GM19238 (cell line): ENCODE results near the gene SURF6.
"Not testable (repeated sequence)": the region's sequence is repeated elsewhere in the genome, so short reads cannot be mapped to it uniquely, and the experiment has no call there.

Source experiments
- DNase-seq: peaks from one replicate; pipeline ENCODE4 v3.0.0; 2011; ENCODE audit warnings: low spot score; ENCODE audit not compliant: insufficient read length

SURF6 gene

DNA sequence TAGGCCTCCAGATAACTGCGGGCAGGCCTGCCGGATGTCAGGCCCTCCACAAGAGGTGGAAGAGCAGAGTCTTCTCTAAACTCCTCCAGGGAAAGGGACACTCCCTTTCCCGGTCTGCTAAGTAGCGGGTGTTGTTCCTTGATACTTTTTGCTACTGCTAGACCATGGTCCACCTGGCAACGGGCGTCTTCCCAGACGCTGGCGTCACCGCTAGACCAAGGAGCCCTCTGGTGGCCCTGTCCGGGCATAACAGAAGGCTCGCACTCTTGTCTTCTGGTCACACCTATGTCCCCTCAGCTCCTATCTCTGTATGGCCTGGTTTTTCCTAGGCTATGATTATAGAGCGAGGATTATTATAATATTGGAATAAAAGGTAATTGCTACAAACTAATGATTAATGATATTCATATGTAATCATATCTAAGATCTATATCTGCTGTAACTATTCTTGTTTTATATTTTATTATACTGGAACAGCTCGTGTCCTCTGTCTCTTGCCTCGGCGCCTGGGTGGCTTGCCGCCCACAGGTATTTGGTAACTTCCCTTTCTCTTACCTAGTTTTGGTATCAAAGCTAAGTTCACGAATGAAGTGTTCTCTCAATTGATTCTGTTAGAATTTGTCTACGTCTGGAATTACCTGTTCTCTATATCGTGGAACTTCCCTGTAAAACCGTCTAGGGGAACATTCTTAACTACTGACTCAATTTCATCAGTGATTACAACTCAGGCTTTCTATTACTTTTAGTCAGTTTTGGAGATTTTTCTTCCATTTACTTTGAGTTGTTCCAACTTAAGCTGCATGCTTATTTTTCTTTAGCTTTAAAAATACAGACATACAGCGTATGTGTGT is 6.5 kb downstream of the SURF6 start:
- not testable (repeated sequence) for DNase-seq

GRCh38 chr9:133327834-133328484 is 8.0 kb downstream of the SURF6 start:
- no peak for DNase-seq

DNA sequence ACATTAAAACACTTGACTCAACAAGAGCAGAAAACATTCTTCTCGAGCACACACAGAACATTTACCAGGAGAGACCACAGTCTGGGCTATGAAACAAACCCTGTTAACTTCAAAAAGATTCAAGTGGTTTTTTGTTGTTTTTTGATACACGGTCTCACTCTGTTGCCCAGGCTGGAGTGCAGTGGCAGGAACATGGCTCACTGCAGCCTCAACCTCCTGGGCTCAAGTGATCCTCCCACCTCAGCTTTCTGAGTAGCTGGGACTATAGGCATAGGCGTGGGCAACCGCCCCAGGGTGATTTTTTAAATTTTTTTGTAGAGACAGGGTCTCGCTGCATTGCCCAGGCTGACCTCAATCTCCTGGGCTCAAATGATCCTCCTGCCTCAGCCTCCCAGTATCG is 9.0 kb downstream of the SURF6 start:
- DNase-seq: not testable (repeated sequence)

GRCh38 chr9:133323991-133324703 is 11.8 kb downstream of the SURF6 start:
- no peak for DNase-seq

GRCh38 chr9:133323211-133323610 is 12.8 kb downstream of the SURF6 start:
- DNase-seq: no peak

DNA sequence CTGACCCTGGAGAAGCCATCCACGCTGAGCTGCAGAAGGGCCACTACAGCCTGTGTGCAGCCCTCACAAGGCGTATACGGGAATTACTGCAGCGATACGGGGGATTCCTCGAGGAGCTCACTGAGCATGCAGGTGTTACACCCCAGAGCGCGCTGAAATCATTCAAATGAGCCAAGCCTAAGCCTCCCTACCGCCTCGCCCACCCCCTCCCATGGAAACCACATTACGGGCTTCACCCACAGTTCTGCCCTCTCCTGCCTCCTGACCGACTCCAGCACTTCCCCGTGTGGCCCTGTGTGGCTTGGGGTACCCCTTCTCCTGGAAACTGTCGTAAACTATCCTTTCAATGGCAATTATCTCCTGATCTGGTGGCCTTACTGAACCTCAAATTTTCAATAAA is 13.3 kb downstream of the SURF6 start:
- DNase-seq: no peak

- no peak for DNase-seq
Measured at GRCh38 chr9:133321411-133321935, 14.5 kb downstream of the SURF6 start.

GRCh38 chr9:133320421-133320881 is 15.5 kb downstream of the SURF6 start:
- DNase-seq: no peak

DNA sequence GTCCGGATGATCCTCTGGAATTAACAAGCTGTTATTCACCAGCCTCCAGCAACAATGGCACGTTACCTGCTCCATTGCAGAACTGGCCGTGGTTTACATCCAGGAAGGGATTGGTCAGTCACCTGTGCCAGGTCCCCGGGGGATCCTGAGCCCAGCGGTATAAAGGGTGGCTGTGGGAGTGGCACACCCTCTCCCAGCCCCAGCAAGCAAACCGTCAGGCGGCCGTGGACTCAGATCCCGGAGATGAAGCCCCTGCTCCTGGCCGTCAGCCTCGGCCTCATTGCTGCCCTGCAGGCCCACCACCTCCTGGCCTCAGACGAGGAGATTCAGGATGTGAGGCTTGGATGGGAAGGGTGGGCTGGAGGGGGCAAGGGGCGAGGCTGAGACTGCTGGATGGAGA is 18.4 kb downstream of the SURF6 start:
- DNase-seq: not testable (repeated sequence)

DNA sequence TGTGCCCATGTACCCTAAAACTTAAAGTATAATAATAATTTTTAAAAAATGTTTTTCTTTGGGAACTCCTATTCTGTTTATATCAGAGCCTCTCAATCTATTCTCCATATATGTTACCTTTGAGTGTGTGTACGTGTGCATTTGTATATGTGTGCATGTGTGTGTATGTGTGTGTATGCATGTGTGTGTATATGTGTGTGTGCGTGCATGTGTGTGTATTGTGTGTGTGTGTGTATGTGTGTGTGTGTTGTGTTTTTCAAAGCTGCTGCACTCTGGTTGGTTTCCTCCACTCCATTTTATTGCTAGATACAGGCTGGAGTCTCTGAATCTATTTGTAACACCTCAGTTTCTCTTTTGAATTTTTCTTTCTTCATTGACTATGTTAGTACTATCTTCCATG is 20.0 kb downstream of the SURF6 start:
- no peak for DNase-seq

GRCh38 chr9:133309608-133310007 is 26.4 kb downstream of the SURF6 start:
- DNase-seq: no peak

- DNase-seq: no peak
Measured at GRCh38 chr9:133307301-133307700, 28.7 kb downstream of the SURF6 start.

DNA sequence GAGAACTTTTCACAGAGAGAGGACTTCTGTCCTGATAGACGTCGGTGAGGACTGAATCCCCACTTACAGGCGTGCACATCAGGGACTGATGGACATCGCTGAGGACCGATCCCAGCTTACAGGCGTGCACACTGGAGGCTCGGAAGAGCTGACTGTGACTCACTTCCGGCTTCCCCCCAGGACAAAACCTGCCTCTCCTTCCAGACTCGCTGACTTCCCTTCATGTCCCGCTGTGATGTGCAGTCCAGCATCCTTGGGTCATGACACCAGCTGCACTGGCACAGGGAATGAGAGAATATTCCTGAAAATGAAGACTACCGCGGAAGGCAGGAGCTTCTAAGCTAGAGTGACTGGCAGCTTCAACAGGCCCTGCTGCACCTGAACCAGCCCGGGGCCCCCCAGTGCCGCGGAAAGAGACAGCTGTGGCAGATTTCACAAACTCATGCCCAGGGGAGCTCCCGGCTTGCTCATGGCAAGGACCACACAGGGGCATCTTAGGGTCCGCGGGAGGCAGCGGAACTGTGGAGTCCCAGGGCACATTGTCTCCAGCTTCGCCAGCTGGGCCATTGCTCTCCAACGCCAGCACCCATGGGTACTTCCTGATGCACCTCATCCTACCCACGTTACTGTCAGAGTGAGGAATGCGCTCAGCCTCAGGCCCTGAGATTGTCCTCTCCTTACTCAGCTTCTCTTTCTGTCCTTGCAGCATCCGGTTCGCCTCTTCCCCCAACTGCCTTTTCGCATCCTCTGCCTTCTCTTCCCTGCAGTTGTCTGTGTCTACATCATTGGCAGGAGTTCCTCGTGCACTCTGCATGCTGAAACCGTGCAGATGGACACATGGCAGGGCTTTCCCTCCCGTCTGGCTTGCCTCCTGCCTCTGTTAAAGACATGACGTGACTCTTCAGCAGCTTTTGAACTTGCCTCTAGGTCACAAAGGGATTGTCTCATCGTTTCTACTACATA is 29.5 kb downstream of the SURF6 start:
- no peak for DNase-seq

DNA sequence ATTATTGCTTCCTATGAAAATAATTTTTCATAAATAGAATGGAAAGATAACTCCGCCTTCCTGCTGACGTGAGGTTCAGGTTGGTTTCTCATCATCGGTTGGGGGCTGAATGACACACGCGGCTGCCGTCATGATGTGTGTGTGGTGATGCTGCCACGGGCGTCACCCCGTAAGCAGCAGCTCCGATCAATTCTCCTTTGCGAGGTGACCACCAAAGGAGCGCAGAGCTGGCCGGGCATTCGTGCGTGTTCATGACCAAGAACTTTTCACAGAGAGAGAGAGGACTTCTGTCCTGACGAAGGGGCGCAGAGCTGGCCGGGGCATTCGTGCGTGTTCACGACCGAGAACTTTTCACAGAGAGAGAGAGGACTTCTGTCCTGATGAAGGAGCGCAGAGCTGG is 30.3 kb downstream of the SURF6 start:
- DNase-seq: no peak

DNA sequence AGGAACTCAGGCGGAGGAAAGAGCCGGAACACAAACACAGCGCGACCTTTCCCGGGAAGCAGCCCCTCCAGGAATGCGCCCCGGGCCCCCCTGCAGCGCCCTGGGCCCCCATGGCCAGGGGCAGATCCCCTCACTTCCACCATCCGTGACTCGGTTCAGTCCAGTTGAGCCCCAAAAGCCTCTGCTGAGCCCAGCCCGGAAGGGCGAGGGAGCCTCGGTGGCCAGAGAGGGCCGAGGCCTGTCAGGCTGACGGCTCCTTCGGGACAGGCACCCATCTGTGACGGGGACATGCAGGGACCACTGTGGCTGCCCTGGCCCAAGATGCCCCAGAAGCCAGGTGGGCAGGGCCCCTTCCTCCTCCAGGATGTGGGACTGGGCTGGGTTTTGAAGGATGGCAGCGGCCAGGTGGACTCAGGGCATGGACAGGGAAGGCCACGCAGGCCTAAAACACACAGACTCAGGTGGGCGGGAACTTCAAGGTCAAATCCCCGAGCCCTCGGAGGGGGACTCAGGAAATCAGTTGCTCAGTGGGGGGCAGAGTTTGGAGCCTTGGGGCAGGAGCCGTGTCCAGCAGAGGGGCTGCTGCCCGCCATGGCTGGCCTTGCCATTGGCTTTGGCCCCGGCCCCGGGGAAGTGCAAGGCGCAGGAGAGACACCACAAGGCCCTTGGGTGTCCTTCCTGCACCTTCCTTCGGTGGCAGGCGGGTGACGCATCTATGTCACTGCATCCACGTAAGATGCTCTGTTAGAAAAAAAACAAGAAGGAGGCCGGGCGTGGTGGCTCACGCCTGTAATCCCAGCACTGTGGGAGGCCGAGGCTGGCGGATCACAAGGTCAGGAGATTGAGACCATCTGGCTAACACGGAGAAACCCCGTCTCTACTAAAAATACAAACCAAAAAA is 31.3 kb downstream of the SURF6 start:
- no peak for DNase-seq

- DNase-seq: no peak
Measured at GRCh38 chr9:133304158-133304470, 31.9 kb downstream of the SURF6 start.

- no peak for DNase-seq
Measured at GRCh38 chr9:133303266-133304157, 32.5 kb downstream of the SURF6 start.

DNA sequence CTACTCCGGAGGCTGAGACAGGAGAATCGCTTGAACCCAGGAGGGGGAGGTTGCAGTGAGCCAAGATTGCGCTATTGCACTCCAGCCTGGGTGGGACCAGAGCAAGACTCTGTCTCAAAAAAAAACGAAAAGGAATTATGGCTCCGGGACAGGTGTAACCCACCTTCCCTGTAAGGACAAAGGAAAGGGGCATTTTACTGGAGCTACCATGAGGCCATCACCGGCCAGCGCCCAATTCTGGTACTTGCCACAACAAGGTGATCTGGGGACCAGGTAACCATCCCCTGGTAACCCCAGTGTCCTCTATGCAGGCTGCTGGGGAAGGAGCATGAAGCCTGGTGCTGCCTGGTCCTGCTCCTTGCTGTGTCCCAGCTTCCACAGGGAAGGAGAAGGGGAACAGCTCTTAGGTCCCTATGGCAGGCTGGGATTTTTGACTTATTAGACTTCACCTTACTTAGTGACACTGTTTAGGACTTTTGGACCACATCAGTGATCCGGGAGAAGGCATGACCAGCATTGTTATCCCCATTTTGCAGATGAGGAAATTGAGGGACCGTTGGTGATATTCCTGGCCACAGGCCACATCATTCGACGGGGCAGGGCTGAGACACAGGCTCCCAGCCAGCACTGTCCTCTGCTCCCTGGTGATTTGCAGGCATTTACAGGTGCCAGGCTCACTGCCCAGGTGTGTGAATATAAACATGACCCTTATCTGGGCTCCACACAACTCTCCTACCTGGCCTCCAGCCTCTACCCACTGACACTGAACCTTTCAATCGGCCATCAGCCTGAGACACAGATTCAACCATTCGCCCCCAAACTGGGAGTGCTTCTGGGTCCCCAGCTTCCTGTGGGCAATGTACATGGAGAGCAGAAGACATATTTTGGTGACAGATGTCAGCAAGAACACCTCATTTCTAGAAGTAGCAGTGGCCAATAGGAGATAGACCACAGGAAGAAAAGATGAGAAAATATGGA is 34.4 kb downstream of the SURF6 start:
- no peak for DNase-seq
